Breast epithelium (tissue), 3 donors: ENCODE data around the gene SYVN1.
A peak's percentile ranks its signal among the peaks of the same experiment; 100 is the strongest.

Experiments used
- CTCF ChIP-seq, 3 donors: fragments of 450-650 bp; IDR thresholded peaks; one replicate each; pipeline ENCODE4 v1.5.1; 2016 to 2017; ENCODE audit warnings: antibody characterized with exemption in 3 of 3, mild to moderate bottlenecking in 3 of 3, moderate library complexity in 3 of 3
- POLR2A ChIP-seq: fragments of 450-650 bp; IDR thresholded peaks from one replicate; pipeline ENCODE4 v1.6.1; 2016; ENCODE audit warnings: antibody characterized with exemption, mild to moderate bottlenecking, moderate library complexity
- POLR2AphosphoS5 ChIP-seq, 3 donors: sonication (generic); formaldehyde crosslinking; IDR thresholded peaks; one replicate each; pipeline ENCODE4 v1.6.1; 2017; ENCODE audit warnings: antibody characterized with exemption in 3 of 3

GRCh38 chr11:65134240-65134951 lies at the start of gene SYVN1:
- TF ChIP-seq CTCF (IDR thresholded peaks at IDR 0.05), result peak in 2 of 3 donors; percentile 15 to 31
- peak; percentile 98 for TF ChIP-seq POLR2A
- peak; percentile 99 to 100 (median 100) for TF ChIP-seq POLR2AphosphoS5 (IDR thresholded peaks at IDR 0.05)
